GM12878 (cell line): ENCODE data around the gene GALNT6.

ENCODE experiments used
- CBFB ChIP-seq: IDR thresholded peaks from 2 replicates; pipeline ENCODE4 v1.6.1; 2016; ENCODE audit warnings: antibody characterized with exemption, low read depth
- EZH2 ChIP-seq: IDR thresholded peaks from 2 replicates; pipeline ENCODE4 v1.6.1; 2012; ENCODE audit warnings: low read depth, mild to moderate bottlenecking, control low read depth, inconsistent platforms, low read length, borderline replicate concordance; ENCODE audit not compliant: control insufficient read depth
- ZBTB40 ChIP-seq: fragments of 450-650 bp; IDR thresholded peaks from 2 replicates; pipeline ENCODE4 v1.6.1; 2016; ENCODE audit warnings: mild to moderate bottlenecking, moderate library complexity, borderline replicate concordance
- TF ChIP-seq, protein P1 (sequence below), 3 experiments: IDR thresholded peaks in 2 of 3; conservative IDR thresholded peaks in 1 of 3; 2 replicates each; pipeline ENCODE4 v1.5.1; 2011; ENCODE audit warnings: low read depth in 3 of 3, low read length in 3 of 3, mild to moderate bottlenecking in 3 of 3, control low read depth in 2 of 3, moderate library complexity in 2 of 3, inconsistent platforms in 1 of 3, mixed read lengths in 1 of 3; ENCODE audit not compliant: control insufficient read depth in 2 of 3, insufficient read depth in 1 of 3; ENCODE audit errors: extremely low read depth in 1 of 3
- TF ChIP-seq, protein P2 (sequence below): IDR thresholded peaks from 2 replicates; pipeline ENCODE4 v1.6.1; 2012; ENCODE audit warnings: low read depth, low read length, improper control_type of control experiment

- TF ChIP-seq EZH2 (no peak), CBFB (no peak), ZBTB40 (no peak)
- TF ChIP-seq, protein P1, sequence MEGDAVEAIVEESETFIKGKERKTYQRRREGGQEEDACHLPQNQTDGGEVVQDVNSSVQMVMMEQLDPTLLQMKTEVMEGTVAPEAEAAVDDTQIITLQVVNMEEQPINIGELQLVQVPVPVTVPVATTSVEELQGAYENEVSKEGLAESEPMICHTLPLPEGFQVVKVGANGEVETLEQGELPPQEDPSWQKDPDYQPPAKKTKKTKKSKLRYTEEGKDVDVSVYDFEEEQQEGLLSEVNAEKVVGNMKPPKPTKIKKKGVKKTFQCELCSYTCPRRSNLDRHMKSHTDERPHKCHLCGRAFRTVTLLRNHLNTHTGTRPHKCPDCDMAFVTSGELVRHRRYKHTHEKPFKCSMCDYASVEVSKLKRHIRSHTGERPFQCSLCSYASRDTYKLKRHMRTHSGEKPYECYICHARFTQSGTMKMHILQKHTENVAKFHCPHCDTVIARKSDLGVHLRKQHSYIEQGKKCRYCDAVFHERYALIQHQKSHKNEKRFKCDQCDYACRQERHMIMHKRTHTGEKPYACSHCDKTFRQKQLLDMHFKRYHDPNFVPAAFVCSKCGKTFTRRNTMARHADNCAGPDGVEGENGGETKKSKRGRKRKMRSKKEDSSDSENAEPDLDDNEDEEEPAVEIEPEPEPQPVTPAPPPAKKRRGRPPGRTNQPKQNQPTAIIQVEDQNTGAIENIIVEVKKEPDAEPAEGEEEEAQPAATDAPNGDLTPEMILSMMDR (IDR thresholded peaks at IDR 0.05 in 2 of 3, conservative IDR thresholded peaks at IDR 0.05 in 1 of 3; ENCODE audit: control insufficient read depth in 2 of 3, extremely low read depth in 1 of 3, insufficient read depth in 1 of 3, low read depth in 3 of 3, low read length in 3 of 3) = no peak
- TF ChIP-seq, protein P2, sequence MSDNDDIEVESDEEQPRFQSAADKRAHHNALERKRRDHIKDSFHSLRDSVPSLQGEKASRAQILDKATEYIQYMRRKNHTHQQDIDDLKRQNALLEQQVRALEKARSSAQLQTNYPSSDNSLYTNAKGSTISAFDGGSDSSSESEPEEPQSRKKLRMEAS = no peak
These were observed 70.9 kb downstream of the GALNT6 start for GRCh38 chr12:51320311-51320694.
